Measurements from ENCODE around the gene TPRN. TPM values are rescaled to one million over a fixed set of nuclear protein-coding genes. Genes with fewer than 3 reads are reported as not detected.

TPRN gene
- total and polyA plus RNA-seq, 9 of the 15 experiments (the other 6 are each of a cell fraction or from before 2014, with no cell fraction given): 0.31 to 31.9 (median 4.4) TPM

DNA sequence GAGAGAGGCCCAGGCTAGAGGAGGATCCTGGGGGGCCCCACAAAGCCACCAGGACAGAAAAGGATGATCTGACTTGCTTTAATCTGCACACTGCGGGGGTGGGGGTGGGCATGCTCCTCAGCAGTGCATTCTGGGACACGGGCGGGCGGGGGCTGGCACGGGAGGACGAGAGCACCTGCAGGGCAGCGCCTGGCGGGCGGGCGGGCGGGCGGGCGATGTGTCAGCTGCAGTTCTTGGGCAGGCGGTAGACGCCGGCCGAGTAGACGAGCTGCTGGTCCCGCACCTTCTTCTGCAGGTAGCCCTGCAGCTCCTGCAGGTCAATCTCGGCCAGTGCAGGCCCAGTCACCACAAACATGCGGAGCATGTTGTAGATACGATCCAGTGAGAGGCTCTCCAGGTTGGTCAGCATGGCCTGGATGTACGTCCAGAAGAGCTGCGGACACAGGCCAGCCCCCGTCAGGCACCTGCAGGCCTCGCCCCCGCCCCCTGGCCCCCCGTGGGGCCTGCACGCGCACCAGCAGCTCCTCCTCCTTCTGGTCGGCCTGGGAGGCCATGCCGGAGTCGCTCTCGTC is 25.7 kb downstream of the TPRN start:
- no peak overlapping the region for H3K27ac ChIP-seq (ENCODE audit: extremely low read depth, low read depth, low read length)
- CTCF ChIA-PET (ENCODE audit: low intra/inter-chr PET ratio): no interaction called here
- TF ChIP-seq, protein P1, sequence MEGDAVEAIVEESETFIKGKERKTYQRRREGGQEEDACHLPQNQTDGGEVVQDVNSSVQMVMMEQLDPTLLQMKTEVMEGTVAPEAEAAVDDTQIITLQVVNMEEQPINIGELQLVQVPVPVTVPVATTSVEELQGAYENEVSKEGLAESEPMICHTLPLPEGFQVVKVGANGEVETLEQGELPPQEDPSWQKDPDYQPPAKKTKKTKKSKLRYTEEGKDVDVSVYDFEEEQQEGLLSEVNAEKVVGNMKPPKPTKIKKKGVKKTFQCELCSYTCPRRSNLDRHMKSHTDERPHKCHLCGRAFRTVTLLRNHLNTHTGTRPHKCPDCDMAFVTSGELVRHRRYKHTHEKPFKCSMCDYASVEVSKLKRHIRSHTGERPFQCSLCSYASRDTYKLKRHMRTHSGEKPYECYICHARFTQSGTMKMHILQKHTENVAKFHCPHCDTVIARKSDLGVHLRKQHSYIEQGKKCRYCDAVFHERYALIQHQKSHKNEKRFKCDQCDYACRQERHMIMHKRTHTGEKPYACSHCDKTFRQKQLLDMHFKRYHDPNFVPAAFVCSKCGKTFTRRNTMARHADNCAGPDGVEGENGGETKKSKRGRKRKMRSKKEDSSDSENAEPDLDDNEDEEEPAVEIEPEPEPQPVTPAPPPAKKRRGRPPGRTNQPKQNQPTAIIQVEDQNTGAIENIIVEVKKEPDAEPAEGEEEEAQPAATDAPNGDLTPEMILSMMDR (IDR thresholded peaks at IDR 0.05 in 2 of 3, conservative IDR thresholded peaks at IDR 0.05 in 1 of 3; ENCODE audit: insufficient read depth in 2 of 3, low read depth in 1 of 3, low read length in 3 of 3): peak in 1 of 3 experiments; percentile 6; a peak in 1 of 6 replicates
- no peak for TF ChIP-seq ZNF217 (CRISPR knock-in tag; IDR thresholded peaks at IDR 0.05)
- TF ChIP-seq POLR2A (conservative IDR thresholded peaks at IDR 0.05): no peak
- TF ChIP-seq, protein P2, sequence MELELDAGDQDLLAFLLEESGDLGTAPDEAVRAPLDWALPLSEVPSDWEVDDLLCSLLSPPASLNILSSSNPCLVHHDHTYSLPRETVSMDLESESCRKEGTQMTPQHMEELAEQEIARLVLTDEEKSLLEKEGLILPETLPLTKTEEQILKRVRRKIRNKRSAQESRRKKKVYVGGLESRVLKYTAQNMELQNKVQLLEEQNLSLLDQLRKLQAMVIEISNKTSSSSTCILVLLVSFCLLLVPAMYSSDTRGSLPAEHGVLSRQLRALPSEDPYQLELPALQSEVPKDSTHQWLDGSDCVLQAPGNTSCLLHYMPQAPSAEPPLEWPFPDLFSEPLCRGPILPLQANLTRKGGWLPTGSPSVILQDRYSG (tag; conservative IDR thresholded peaks at IDR 0.05; ENCODE audit: low read depth): no peak
- no peak for TF ChIP-seq MECOM (CRISPR knock-in tag; IDR thresholded peaks at IDR 0.05)
- POLR2A ChIA-PET: interaction anchor here (0.7 to 1.8 kb wide), 2 partner anchors 17 to 18 kb away, joined by 5 to 7 read pairs; no protein-coding TSS in a partner anchor
- intact Hi-C loops (cut with micrococcal nuclease): no loop called here
- peaks cover 0 to 13% of the 10 kb centered on the region in 2 experiments; a peak in 3 of 5 replicates for H3K27me3 ChIP-seq (ENCODE audit: control insufficient read depth in 2 of 2, insufficient read depth in 2 of 2, low read length in 2 of 2)
- FAIRE-seq (no peak), DNase-seq (ENCODE audit: extremely low read depth in 1 of 4, low spot score in 3 of 4) (peak in 2 of 4 experiments; percentile 30 to 38), ATAC-seq (peak; percentile 23; the same call in 2 of the 3 replicates)
- H4K20me1 ChIP-seq (replicated peaks; ENCODE audit: control insufficient read depth, insufficient read depth, low read length): 0 out of 2 replicates have a peak, but pooled peaks cover 5% of the 10 kb centered on the region
- in situ Hi-C loops (cut with MboI): no loop called here
- H3K36me3 ChIP-seq (ENCODE audit: control insufficient read depth, insufficient read depth, low read length): peaks cover 14% of the 10 kb centered on the region; the same call in 1 of the 3 replicates
- no peak overlapping the region for H2AFZ ChIP-seq (ENCODE audit: low read depth, low read length)
- H3K4me1 ChIP-seq (replicated peaks in 1 of 2; ENCODE audit: control insufficient read depth in 2 of 2, insufficient read depth in 2 of 2, low read length in 2 of 2): peaks cover 3 to 84% of the 10 kb centered on the region in 2 experiments; a peak in 3 of 5 replicates
- H3K79me2 ChIP-seq (ENCODE audit: control insufficient read depth, insufficient read depth, low read length): no peaks in the 10 kb centered on the region
- H3K4me2 ChIP-seq (ENCODE audit: insufficient read depth, low read length): no peak overlapping the region
- H3K9me1 ChIP-seq (ENCODE audit: control insufficient read depth, insufficient read depth, low read length): no peaks in the 10 kb centered on the region
- H3K9ac ChIP-seq (ENCODE audit: insufficient read depth in 1 of 2, low read depth in 2 of 2, low read length in 2 of 2): peak overlapping the region in 1 of 2 experiments; percentile 64; a peak in 1 of 4 replicates
- no peaks in the 10 kb centered on the region for H3K9me3 ChIP-seq (replicated peaks; ENCODE audit: control insufficient read depth, insufficient read depth, low read depth, low read length)
- 55% methylated on average over 19 of the region's 34 CpGs for WGBS (ENCODE audit: insufficient coverage, low coverage, missing lambda C conversion rate)
- BruUV-seq (replicated peaks): no TSS peak
- H3K4me3 ChIP-seq: no peak overlapping the region
